ENCODE data around the gene MACROD2. TPM values are rescaled to one million over a fixed set of nuclear protein-coding genes. Genes with fewer than 3 reads are reported as not detected.

The MACROD2 gene
- total RNA-seq, 1 experiment from 2014 or later, result 3.1 TPM

GRCh38 chr20:15122613-15123012 is 1127.3 kb downstream of the MACROD2 start:
- POLR2A ChIA-PET, result no interaction called here
- no peaks in the 10 kb centered on the region for H3K27me3 Mint-ChIP-seq (ENCODE audit: insufficient read depth, unreplicated experiment)
- no peak for DNase-seq (ENCODE audit: unreplicated experiment)
- no peaks in the 10 kb centered on the region for H3K36me3 Mint-ChIP-seq (ENCODE audit: insufficient read depth, unreplicated experiment)
- CTCF ChIA-PET, result no interaction called here
- TF ChIP-seq CTCF (IDR thresholded peaks at IDR 0.05; ENCODE audit: unreplicated experiment), result no peak
- intact Hi-C loops (cut with micrococcal nuclease), result no loop called here
- no peak overlapping the region for H3K4me3 Mint-ChIP-seq (ENCODE audit: unreplicated experiment)
- no peak overlapping the region for H3K27ac Mint-ChIP-seq (ENCODE audit: low read depth, unreplicated experiment)
- H3K9me3 Mint-ChIP-seq (ENCODE audit: unreplicated experiment), result no peaks in the 10 kb centered on the region
- no TSS peak for BruUV-seq (replicated peaks)
- peaks cover 5% of the 10 kb centered on the region for H3K4me1 Mint-ChIP-seq (ENCODE audit: insufficient read depth, unreplicated experiment)

- CTCF ChIA-PET, result interaction anchor here (1.1 kb wide), 1 partner anchor 9 kb away, joined by 4 read pairs; no protein-coding TSS in a partner anchor
- no peaks in the 10 kb centered on the region for H3K27me3 Mint-ChIP-seq (ENCODE audit: insufficient read depth, unreplicated experiment)
- no peak for TF ChIP-seq CTCF (IDR thresholded peaks at IDR 0.05; ENCODE audit: unreplicated experiment)
- POLR2A ChIA-PET, result interaction anchor here (1.4 kb wide), 1 partner anchor 26 kb away, joined by 3 read pairs; no protein-coding TSS in a partner anchor
- BruUV-seq (replicated peaks), result no TSS peak
- H3K27ac Mint-ChIP-seq (ENCODE audit: low read depth, unreplicated experiment), result no peak overlapping the region
- H3K4me1 Mint-ChIP-seq (ENCODE audit: insufficient read depth, unreplicated experiment), result no peaks in the 10 kb centered on the region
- no peaks in the 10 kb centered on the region for H3K36me3 Mint-ChIP-seq (ENCODE audit: insufficient read depth, unreplicated experiment)
- intact Hi-C loops (cut with micrococcal nuclease), result no loop called here
- H3K9me3 Mint-ChIP-seq (ENCODE audit: unreplicated experiment), result no peaks in the 10 kb centered on the region
- H3K4me3 Mint-ChIP-seq (ENCODE audit: unreplicated experiment), result no peak overlapping the region
- DNase-seq (ENCODE audit: unreplicated experiment), result no peak
Observed at GRCh38 chr20:15131176-15131575, 1135.9 kb downstream of the MACROD2 start.

GRCh38 chr20:15138548-15139126 is 1143.3 kb downstream of the MACROD2 start:
- Mint-ChIP-seq H3K9me3 (ENCODE audit: unreplicated experiment) (no peaks in the 10 kb centered on the region), H3K36me3 (ENCODE audit: insufficient read depth, unreplicated experiment) (no peaks in the 10 kb centered on the region), H3K4me3 (ENCODE audit: unreplicated experiment) (no peak overlapping the region), H3K27me3 (ENCODE audit: insufficient read depth, unreplicated experiment) (no peaks in the 10 kb centered on the region), H3K27ac (ENCODE audit: low read depth, unreplicated experiment) (no peak overlapping the region), H3K4me1 (ENCODE audit: insufficient read depth, unreplicated experiment) (no peaks in the 10 kb centered on the region)
- no peak for TF ChIP-seq CTCF (IDR thresholded peaks at IDR 0.05; ENCODE audit: unreplicated experiment)
- BruUV-seq (replicated peaks), result no TSS peak
- ChIA-PET POLR2A (no interaction called here), CTCF (interaction anchor here (0.7 kb wide), 2 partner anchors 65 to 365 kb away, joined by 3 read pairs; no protein-coding TSS in a partner anchor)
- no peak for DNase-seq (ENCODE audit: unreplicated experiment)
- intact Hi-C loops (cut with micrococcal nuclease), result no loop called here

- no peak for DNase-seq (ENCODE audit: unreplicated experiment)
- ChIA-PET CTCF (interaction anchor here (0.7 to 1.0 kb wide), 2 partner anchors 9 to 364 kb away, joined by 3 to 4 read pairs; no protein-coding TSS in a partner anchor), POLR2A (no interaction called here)
- Mint-ChIP-seq H3K27ac (ENCODE audit: low read depth, unreplicated experiment) (no peak overlapping the region), H3K36me3 (ENCODE audit: insufficient read depth, unreplicated experiment) (no peaks in the 10 kb centered on the region), H3K4me3 (ENCODE audit: unreplicated experiment) (no peak overlapping the region), H3K9me3 (ENCODE audit: unreplicated experiment) (no peaks in the 10 kb centered on the region), H3K27me3 (ENCODE audit: insufficient read depth, unreplicated experiment) (no peaks in the 10 kb centered on the region), H3K4me1 (ENCODE audit: insufficient read depth, unreplicated experiment) (no peaks in the 10 kb centered on the region)
- intact Hi-C loops (cut with micrococcal nuclease), result no loop called here
- no peak for TF ChIP-seq CTCF (IDR thresholded peaks at IDR 0.05; ENCODE audit: unreplicated experiment)
- BruUV-seq (replicated peaks), result no TSS peak
Observed at GRCh38 chr20:15139522-15139921, 1144.2 kb downstream of the MACROD2 start.

All from MCF 10A (cell line).